GM19395 (cell line): ENCODE results near the gene FAM90A26.
"Not testable (repeated sequence)": the region's sequence is repeated elsewhere in the genome, so short reads cannot be mapped to it uniquely, and the experiment has no call there.

Experiments used
- ATAC-seq: cut with Tn5 transposase; IDR thresholded peaks from one replicate; pipeline ENCODE4 v1.9.1; 2021; ENCODE audit warnings: mild to moderate bottlenecking, moderate library complexity; ENCODE audit not compliant: unreplicated experiment

The FAM90A26 gene

DNA sequence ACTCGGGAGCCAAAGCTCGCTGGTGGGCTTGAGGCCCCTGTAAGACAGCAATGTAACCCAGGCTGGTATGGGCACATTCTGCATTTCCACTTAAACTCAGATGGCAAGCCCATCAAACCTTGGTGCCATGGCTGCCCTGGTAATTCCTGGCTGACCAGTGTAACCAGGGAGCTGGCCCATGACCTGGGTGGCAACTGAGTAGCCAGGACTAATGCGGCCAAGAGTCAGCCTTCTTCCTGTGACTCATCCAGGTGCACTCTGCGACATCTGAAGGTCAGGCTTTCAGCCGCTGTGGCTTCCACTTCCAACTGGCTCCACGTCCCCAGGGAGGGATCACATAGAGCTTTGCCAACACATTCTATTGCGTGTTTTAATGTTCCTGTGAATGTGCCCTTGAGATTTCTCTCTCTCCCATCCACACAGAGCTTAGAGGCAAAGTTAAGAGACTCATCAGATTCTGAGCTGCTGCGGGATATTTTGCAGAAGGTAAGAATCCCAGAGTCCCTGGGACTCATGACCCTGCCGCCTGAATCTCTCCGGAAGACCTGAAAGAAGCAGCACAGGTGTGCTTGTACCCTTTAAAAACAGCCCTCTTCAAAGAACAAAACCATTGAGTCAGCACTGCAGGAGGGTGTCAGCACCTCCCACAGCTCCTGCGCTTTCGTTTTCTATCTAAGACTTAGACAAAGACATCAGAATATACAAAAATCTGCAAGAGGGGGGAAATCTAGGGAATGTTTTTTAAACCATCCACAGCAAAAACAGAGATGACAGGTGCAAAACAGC, 14.9 kb upstream of the FAM90A26 start:
- not testable (repeated sequence) for ATAC-seq

- ATAC-seq: not testable (repeated sequence)
Observed at GRCh38 chr4:9158392-9158791, 11.8 kb upstream of the FAM90A26 start.

DNA sequence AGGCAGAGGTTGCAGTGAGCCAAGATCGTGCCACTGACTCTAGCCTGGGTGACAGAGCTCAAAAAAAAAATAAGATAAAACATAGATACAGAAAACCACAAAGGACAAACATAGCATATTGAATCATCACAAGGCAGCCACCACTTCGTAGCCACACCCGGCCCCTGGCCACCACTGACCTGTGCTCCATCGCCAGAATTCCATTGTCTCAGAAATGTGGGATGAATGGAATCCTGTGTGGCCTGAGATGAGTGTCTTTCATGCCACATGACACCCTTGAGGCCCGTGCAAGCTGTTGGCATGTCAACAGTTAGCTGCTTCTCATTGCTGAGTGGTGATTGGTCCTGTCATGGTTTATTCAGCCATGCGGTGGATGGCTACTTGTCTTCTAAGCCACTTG, 10.2 kb upstream of the FAM90A26 start:
- not testable (repeated sequence) for ATAC-seq

DNA sequence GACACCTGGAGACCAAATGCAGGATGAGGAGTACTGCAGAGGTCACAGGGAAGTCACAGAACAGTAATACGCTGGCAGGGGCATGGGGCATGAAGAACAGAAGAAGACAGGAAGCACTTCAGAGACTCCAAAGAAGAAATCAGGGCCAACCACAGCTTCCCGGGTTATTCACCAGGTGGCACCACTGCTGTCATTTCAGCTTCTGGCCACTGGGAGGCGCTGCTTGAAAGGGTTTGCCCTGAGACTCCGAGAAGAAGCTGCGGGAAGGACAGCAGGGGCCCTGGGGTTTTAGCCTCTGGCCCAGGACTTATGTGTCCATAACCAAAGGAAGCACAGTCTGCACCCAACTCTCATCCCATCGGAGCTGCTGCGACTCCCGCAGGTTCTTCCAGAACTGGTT, 4.2 kb upstream of the FAM90A26 start:
- not testable (repeated sequence) for ATAC-seq

DNA sequence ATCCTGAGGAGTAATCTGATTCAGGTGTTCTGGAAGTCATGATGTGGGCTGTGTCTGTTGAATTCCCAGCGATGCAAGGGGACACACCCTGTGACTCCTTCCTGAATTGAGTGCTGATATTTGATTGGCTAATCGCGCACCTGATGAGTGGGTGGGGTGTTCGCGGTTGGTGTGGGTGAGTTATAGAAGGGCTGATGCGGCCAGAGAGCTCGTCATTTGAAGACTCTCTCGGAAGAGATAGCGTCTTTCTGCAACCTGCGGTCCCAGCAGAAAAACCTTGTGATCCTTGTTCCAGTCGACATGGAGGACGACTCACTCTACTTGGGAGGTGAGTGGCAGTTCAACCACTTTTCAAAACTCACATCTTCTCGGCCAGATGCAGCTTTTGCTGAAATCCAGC, 40.1 kb downstream of the FAM90A26 start, which contains the start of gene USP17L10:
USP17L10 (plus strand) TSS at position 301 of the 400 bp plus-strand sequence; CDS start at position 301, 0 bp downstream.
- ATAC-seq: not testable (repeated sequence)

DNA sequence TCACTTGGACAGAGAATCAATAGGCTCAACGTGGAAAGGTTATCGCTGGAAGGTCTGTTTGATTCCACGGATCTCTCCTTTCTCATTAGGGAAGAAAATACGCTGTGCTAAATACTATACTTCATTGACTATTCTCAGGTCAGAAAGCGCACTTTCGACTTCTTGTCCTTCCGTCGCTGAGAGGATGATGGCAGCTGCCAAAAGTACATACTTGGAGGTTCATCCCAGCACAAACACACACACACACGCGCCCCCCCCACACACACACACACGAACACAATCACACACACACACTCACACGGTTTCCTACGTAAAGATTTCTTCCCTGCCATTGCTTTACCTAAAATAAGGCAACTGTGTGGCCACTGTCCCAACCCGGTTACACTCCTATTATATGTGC, 44.5 kb downstream of the FAM90A26 start:
- not testable (repeated sequence) for ATAC-seq

GRCh38 chr4:9215105-9215504, 44.9 kb downstream of the FAM90A26 start, which contains the start of gene USP17L11:
Gene USP17L11 (plus strand): TSS chr4:9215405. CDS start chr4:9215405, 0 bp downstream.
- ATAC-seq: not testable (repeated sequence)

- not testable (repeated sequence) for ATAC-seq
Observed at GRCh38 chr4:9219852-9220251, 49.6 kb downstream of the FAM90A26 start, which contains the start of gene USP17L12. Gene USP17L12 (plus strand): TSS chr4:9220152. CDS start chr4:9220152, 0 bp downstream.

- ATAC-seq: not testable (repeated sequence)
Observed at GRCh38 chr4:9224596-9224995, 54.4 kb downstream of the FAM90A26 start, which contains the start of gene USP17L13. Gene USP17L13 (plus strand): TSS chr4:9224896. CDS start chr4:9224896, 0 bp downstream.
